DND-41 (cell line): Measurements from ENCODE around the gene RUNX1.

Experiments
- CTCF ChIP-seq: IDR thresholded peaks from 2 replicates; pipeline ENCODE4 v1.5.1; 2012; ENCODE audit warnings: borderline replicate concordance, low read length, moderate library complexity, mild to moderate bottlenecking; ENCODE audit not compliant: poor library complexity, severe bottlenecking; ENCODE audit errors: extremely low read depth
- EZH2 ChIP-seq: IDR thresholded peaks from 3 replicates; pipeline ENCODE4 v1.6.1; 2012; ENCODE audit warnings: borderline replicate concordance, low read depth, mild to moderate bottlenecking, moderate library complexity, low read length, inconsistent platforms; ENCODE audit not compliant: severe bottlenecking

- TF ChIP-seq CTCF (no peak), EZH2 (no peak)
These were observed 71.8 kb downstream of the RUNX1 start for GRCh38 chr21:34977333-34977732.
